ENCODE data around the gene ZC3H14.

DNA sequence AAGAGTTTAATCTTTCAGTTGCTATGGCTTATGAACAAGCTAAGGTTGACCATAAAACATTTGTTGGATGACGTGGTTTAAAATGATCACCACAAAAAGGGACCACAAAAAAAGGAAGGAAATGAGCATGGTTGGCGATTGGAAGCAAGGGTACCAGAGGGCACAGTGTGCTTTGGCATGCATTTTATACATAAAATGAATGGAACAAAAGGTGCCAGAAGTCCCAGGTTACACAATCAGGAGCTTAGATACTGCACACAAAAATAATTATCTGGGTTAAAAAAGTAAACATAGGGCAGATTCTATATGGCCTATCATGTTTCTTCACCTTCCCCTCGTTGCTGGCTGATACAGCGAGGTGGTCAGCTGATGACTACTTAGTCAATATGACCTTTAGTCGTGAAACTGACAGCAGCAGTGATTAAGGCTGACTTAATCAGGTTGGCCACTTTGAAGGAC is 50.7 kb downstream of the ZC3H14 start:
- TF ChIP-seq CTCF (IDR thresholded peaks at IDR 0.05; ENCODE audit: low read length) (no peak), EZH2 (optimal IDR thresholded peaks at IDR 0.05; ENCODE audit: low read depth, low read length) (no peak), EZH2phosphoT487 (IDR thresholded peaks at IDR 0.05; ENCODE audit: low read length) (no peak)
